GM19467 (cell line): ENCODE data around the gene METTL6.
"Not testable (repeated sequence)": the region's sequence is repeated elsewhere in the genome, so short reads cannot be mapped to it uniquely, and the experiment has no call there.

Experiments used
- ATAC-seq: cut with Tn5 transposase; IDR thresholded peaks from one replicate; pipeline ENCODE4 v1.9.1; 2021; ENCODE audit warnings: mild to moderate bottlenecking, moderate library complexity; ENCODE audit not compliant: unreplicated experiment

METTL6 gene

DNA sequence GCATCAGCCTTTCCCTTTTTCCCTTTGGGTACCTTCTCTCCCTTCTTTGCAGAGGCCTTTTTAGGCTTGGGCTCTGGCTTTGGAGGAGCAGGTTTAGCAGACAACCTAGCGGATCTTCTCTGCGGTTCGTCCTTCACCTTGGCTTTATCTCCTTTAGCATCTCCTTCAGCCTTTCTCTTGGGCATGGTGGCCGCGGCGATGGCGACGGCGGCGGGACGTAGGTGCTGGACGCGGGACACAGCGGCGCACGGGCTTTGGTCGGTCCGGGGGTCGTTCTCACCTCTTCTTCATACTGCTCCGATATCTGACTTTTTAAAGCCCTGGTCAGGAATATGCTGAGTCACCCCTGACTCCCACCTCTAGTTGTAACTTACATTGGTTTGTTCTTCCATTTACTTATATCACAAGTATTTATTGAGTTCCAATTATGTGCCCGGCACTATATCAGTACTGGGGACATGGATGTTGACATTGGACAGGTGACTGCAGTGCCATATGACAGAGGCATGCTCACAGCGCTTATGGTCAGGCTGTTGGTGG lies 51.8 kb downstream of the METTL6 start:
- ATAC-seq = no peak

DNA sequence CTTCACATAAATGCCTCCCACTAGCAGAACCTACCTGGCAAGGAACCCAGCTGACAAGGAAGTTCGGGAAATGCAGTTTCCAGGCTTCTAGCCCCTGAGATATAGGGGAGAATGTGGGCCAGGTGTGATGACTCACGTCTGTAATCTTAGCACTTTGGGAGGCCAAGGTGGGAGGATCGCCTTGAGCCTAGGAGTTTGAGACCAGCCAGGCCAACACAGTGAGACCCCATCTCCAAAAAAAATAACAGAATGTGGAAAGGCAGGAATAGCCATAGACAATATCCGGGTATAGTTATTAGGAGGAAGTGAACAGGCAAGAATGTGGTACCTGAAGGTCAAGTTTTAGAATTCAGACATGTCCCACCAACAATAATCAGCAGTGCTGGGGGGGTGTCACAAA lies 54.4 kb downstream of the METTL6 start:
- ATAC-seq = no peak

DNA sequence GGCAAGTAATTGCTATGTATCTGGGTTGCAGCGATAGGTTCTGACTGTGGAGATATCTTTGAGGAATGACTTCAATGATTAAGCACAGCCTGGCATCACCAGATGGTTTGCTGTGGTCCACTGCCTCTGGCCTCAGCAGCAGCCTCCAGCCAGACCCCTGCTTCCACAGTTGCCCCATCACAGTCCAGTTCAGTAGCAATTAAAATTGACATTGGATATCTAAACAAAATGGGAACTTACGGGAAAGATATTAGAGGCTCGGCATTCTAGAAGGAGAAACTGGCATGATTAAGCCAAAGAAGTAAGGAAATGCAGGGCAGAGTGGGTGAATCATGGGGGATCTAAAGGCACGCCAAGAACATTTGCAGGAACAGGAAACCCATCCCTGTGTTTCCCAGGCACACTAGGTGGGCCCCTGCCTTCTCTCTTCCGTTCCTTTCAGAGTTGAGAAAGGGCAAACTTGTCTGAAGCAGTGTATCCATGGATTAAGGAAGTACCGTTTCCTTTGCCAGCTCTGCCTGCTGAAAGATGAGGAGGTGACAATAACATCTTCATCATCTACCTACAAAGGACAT lies 58.7 kb downstream of the METTL6 start:
- ATAC-seq = no peak

DNA sequence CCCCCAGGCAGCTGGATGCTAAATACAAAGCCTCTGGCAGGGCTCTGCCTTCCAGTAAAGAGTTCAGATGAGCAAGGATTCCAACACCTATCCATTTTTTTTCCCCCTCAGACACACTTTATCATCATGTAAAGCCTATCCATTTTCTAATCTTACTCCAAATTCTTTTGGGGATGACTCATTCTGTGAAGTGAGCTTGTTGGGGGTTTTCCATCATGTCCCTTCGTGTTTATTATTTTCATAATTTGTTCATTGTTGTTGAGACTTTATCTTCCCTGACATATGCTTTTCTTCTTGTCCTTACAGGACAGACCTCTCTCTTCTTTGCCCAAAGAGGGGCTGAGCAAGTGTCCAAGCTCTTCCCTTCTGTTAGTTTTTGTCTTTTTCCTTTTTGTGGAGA lies 60.3 kb downstream of the METTL6 start:
- ATAC-seq = no peak

DNA sequence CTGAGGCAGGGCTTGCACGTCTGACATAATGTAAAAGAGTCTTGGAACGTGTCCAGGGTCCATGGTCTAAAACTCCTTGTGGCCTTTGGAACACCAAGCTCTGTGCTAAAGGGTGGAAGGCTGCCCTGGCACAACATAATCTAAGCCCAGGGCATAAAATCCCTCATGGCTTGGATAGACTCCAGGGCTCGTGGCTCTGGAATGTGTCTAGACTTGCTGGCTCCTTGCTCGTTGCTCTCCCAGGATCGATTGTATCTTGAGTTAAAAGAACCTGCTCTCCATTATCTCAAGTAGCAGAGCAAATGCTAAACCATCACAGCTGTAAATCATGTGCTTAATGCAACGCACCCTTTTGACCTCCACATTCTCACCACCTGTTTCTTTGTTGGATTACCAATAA lies 63.3 kb downstream of the METTL6 start:
- ATAC-seq = not testable (repeated sequence)

DNA sequence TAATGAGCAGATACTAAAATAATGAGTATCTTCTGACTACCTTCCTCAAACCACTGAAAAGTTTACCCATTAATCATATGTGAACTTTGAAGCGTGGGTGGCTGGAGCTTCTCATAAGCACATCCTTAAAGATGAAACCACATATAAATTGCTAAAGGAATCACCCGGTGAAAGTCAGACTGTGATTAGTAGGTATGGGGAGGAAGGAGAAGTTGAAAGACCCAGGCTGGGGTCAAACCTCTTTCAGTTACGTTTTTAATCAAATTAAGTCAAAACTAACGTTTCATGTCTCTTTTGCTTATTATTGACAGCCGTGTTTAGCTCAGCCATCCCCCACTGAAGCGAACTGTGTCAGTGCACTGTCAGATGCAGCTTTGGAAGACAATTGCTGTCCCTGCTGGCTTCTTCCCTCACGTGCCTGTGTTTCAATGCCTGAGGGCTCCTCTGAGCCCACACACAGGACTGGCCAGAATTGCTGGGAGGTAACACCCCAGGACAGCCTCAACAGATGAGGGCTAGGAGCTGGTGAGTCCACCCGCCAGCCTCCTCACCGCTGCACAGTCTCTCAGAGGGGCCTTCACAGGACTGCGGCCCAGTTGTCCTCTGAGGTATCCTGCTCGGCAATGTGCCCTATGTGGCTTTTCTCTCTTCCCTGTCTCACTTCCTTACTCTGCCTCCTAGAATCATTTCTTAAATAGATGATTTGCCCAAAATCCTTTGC lies 65.7 kb downstream of the METTL6 start:
- peak; percentile 67 for ATAC-seq

DNA sequence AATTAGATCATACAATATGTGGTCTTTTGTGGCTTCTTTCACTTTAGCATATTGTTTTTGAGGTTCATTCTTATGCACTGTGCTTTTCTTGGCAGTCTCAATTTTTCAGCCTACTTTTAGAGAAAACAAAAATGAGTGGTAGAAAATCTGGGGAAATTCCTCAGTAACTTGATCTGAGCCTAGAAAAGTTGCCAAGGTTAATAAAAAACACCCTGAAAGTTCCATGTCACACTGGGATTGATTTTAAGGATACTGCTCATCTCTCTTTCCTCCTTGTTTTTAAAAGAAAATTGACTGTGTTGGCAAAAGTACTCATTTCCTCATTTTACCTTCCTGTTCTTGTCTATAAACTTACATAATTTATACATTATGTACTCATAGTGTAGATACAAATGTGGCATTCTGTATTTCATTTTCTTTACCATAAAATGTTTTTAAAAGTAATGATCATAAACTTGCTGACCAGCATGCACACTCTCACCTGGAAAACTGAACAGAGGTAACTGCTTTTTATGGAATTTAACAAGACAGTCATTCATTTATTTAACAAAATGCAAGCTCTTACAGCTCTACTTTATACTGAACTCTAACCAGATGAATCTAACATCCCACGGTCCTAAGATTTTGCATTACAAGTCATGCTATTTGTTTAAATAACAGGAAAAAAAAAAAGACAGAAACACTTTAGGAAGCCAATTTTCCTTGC lies 66.4 kb downstream of the METTL6 start:
- ATAC-seq = no peak
